ENCODE data around the gene CASTOR2. TPM values are rescaled to one million over a fixed set of nuclear protein-coding genes. Genes with fewer than 3 reads are reported as not detected.
"Not testable (repeated sequence)": the region's sequence is repeated elsewhere in the genome, so short reads cannot be mapped to it uniquely, and the experiment has no call there.

CASTOR2 gene
- total RNA-seq, 2 experiments from 2014 or later: 2.5 TPM

DNA sequence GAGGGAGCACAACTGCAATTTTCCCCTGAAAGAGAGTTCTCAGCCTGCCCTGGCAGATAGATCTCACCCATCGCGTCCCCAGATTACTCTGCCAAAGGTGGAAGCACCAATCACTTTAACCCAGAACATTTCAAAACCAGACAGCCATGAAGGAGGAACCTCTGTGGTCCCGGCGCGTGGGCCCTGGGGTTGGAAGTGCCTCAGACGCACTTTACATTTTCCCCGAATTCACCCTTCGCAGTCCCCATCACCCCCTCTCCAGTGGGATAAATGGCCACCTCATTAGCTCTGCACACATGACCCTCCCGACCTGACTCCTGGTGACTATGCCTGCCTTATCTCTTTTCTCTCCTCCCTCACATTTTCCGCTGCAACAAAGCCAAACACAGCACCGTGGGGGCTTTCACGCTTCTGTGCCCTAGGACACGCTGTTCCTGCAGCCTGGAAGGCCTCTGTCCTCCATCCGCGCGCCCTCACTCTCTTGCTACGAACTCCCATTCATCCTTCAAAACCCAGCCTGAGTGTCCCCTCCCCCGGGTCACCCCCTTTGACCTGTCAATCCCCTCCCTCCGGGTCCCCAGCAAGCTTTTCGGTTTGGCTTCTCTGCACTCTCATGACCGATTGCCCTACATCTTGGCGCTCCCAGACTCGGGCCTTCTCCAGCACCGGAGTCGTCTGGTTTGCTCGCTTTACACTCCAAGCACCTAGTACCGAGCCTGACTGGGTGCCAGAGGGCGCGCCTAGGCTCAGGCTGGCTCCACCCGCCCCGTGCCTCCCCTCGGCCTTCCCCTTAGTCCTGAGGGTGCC lies 598 bp upstream of the CASTOR2 start:
- CTCF ChIA-PET; H3K27me3 Mint-ChIP-seq; POLR2A ChIA-PET; H3K9me3 Mint-ChIP-seq (ENCODE audit: low read depth); H3K4me1 Mint-ChIP-seq; H3K27ac Mint-ChIP-seq; H3K36me3 Mint-ChIP-seq (ENCODE audit: low read depth); intact Hi-C loops (cut with DNase I, micrococcal nuclease): not testable (repeated sequence)
- H3K4me3 Mint-ChIP-seq: peak overlapping the region; percentile 45
- ATAC-seq (peak; percentile 76), DNase-seq (peak; percentile 7)

DNA sequence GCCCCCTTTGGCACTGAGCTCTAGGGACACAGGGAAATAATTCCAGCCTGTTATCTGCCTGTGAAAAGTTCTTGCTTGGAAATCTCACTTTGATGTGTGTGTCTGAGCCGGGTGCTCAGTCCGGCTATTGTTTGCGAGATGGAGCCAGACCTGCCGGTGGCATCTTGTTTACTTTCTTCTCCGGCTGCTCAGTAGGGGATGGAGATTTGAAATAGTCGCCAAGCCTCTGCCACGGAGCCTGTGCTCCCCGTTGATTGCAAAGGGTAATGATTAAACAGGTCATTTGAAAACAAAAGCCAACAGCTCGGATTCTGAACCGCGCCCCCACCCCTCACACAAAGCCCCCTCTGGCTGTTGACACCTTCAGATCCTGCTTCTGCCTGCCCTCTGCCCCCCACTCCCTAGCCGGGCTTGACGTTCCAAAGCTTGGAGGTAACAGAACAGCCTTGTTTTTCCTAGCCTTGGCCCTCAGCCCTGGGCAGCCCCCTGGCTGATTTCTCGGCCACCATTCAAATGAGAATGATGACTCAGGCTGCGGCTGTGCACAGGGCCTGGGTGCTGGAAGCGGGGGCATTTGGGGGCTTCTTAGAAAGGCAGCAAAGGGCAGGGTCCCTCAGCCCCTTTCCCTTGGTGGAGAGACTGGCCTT lies 1.8 kb downstream of the CASTOR2 start:
- intact Hi-C loops (cut with DNase I, micrococcal nuclease); DNase-seq; ATAC-seq; H3K36me3 Mint-ChIP-seq (ENCODE audit: low read depth); H3K4me1 Mint-ChIP-seq; CTCF ChIA-PET; H3K27ac Mint-ChIP-seq; H3K9me3 Mint-ChIP-seq (ENCODE audit: low read depth); H3K27me3 Mint-ChIP-seq; H3K4me3 Mint-ChIP-seq; POLR2A ChIA-PET: not testable (repeated sequence)

DNA sequence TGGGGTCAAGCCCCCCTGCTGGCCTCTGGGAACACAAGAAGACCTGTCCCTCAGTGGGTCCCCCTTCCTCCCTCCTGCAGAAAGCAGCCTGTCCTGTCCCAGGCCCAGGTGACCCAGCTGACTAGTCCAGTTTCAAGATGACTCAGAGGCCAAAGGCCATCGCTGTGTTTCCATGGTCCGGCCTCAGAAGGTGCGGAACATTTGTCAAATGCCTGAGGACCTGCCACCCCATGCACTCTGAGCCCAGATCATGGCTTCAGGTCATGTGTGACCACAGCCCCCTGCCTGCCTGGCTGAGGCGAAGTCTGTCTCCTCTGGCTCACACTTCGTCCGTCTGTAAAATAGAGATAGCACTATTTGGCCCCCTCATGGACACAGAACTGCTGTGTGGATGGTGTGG lies 2.4 kb downstream of the CASTOR2 start:
- H3K4me3 Mint-ChIP-seq; H3K9me3 Mint-ChIP-seq (ENCODE audit: low read depth); H3K36me3 Mint-ChIP-seq (ENCODE audit: low read depth); ATAC-seq; H3K27me3 Mint-ChIP-seq; H3K27ac Mint-ChIP-seq; DNase-seq; intact Hi-C loops (cut with DNase I, micrococcal nuclease); CTCF ChIA-PET; POLR2A ChIA-PET; H3K4me1 Mint-ChIP-seq: not testable (repeated sequence)

DNA sequence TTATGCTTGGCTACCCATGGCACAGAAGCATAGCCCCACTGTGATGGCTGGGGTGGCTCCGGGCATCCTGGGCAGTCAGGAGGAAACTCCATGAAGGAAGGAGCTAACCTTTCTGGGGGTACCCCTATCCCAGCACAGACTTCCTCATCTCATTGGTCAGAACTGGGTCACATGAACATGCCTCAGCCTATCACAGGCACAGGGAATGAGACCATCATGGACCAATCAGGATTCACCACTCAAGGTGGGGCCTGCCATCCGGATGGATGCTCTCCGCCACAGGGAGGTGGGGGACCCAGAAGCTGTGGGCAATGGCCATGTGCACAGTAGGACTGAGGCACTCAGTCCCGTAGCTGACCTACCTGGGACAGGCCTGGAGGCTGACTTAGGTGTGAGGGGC lies 6.9 kb downstream of the CASTOR2 start:
- intact Hi-C loops (cut with DNase I, micrococcal nuclease); H3K36me3 Mint-ChIP-seq (ENCODE audit: low read depth); H3K27me3 Mint-ChIP-seq; POLR2A ChIA-PET; DNase-seq; H3K27ac Mint-ChIP-seq; H3K4me3 Mint-ChIP-seq; H3K4me1 Mint-ChIP-seq; H3K9me3 Mint-ChIP-seq (ENCODE audit: low read depth); CTCF ChIA-PET: not testable (repeated sequence)
- peak; percentile 42 for ATAC-seq

DNA sequence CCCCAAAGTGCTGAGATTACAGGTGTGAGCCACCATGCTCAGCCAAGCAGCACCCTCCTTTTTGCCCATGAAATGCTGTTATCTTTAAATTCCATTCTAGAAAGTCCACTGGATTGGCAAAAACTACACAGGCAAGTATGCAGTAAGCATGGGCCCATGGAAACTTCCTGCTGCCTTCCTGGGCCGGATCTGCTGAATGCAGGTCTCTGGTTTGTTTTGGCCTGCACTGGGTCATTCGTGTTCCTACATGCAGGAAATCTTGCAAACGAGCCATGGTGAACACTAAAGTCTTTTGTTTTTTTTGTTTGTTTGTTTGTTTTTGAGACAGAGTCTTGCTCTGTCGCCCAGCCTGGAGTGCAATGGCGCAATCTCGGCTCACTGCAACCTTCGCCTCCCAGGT lies 7.9 kb downstream of the CASTOR2 start:
- H3K4me1 Mint-ChIP-seq; DNase-seq; ATAC-seq; intact Hi-C loops (cut with DNase I, micrococcal nuclease); H3K4me3 Mint-ChIP-seq; POLR2A ChIA-PET; CTCF ChIA-PET; H3K27me3 Mint-ChIP-seq; H3K27ac Mint-ChIP-seq; H3K9me3 Mint-ChIP-seq (ENCODE audit: low read depth); H3K36me3 Mint-ChIP-seq (ENCODE audit: low read depth): not testable (repeated sequence)

DNA sequence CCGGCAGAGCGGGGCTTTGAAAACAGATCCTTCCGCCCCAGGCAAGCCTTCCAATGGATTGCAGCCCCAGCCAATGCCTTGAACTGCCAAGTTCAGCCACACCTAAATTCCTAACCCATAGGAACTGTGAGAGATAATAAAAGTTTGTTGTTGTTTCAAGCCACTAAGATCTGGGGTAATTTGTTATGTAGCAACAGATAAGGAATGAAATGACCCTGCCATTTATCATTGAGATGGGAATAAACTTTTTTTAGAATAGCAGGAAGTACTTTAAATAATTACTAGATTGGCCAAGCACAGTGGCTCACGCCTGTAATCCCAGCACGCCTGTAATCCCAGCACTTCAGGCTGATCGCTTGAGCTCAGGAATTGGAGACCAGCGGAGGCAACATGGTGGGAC lies 11.5 kb downstream of the CASTOR2 start:
- H3K36me3 Mint-ChIP-seq (ENCODE audit: low read depth); POLR2A ChIA-PET; intact Hi-C loops (cut with DNase I, micrococcal nuclease); H3K4me3 Mint-ChIP-seq; DNase-seq; H3K27ac Mint-ChIP-seq; H3K9me3 Mint-ChIP-seq (ENCODE audit: low read depth); CTCF ChIA-PET; ATAC-seq; H3K4me1 Mint-ChIP-seq; H3K27me3 Mint-ChIP-seq: not testable (repeated sequence)

DNA sequence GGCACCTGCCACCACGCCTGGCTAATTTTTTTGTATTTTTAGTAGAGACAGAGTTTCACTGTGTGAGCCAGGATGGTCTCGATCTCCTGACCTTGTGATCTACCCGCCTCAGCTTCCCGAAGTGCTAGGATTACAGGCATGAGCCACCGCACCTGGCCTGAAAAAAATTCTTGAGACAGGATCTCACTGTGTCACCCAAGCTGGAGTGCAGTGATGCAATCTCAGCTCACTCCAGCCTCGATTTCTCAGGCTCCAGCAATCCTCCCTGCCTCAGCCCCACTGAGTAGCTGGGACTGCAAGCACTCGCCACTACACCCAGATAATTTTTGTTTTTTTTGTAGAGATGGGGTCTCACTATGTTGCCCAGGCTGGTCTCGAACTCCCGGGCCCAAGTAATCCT lies 13.0 kb downstream of the CASTOR2 start:
- ATAC-seq, H3K27me3 Mint-ChIP-seq, CTCF ChIA-PET: not testable (repeated sequence)

DNA sequence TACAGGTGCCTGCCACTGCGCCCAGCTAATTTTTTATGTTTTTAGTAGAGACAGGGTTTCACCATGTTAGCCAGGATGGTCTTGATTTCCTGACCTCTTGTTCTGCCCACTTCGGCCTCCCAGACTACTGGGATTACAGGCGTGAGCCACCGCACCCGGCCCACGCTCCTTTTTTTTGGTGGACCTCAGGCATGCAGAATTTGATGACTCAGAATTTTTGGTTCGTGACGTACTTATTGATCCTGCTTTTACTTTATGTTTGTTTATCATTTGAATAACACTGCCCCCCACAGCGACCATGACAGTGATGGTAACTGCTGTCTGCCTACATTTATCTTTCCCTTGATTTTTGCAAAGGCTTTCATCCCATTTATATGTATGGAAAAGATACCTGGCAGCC lies 23.9 kb downstream of the CASTOR2 start:
- ATAC-seq; H3K27me3 Mint-ChIP-seq; H3K27ac Mint-ChIP-seq; H3K4me3 Mint-ChIP-seq; CTCF ChIA-PET; intact Hi-C loops (cut with DNase I, micrococcal nuclease); POLR2A ChIA-PET; DNase-seq; H3K36me3 Mint-ChIP-seq (ENCODE audit: low read depth); H3K9me3 Mint-ChIP-seq (ENCODE audit: low read depth); H3K4me1 Mint-ChIP-seq: not testable (repeated sequence)

More for the DNA sequence above, 13.0 kb downstream of the CASTOR2 start:
- H3K4me3 Mint-ChIP-seq; H3K9me3 Mint-ChIP-seq (ENCODE audit: low read depth); H3K36me3 Mint-ChIP-seq (ENCODE audit: low read depth); H3K27ac Mint-ChIP-seq; POLR2A ChIA-PET; H3K4me1 Mint-ChIP-seq; DNase-seq; intact Hi-C loops (cut with DNase I, micrococcal nuclease): not testable (repeated sequence)

DNA sequence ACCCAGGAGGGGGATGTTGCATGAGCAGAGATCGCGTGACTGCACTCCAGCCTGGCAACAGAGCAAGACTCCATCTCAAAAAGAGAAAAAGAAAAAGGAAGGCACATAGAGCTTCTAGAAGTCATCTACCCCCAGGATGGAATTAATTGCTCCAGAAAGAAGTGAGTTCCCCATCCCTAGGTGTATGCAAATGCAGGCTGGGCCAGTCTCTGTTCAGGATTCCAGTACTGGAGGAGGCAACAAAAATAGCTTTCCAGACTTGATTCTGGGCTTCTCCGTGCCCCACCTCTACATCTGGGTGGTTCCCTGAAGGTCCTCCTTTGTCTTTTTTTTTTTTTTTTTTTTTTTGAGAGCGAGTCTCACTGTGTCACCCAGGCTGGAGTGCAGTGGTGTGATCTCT lies 28.6 kb downstream of the CASTOR2 start:
- no peak for DNase-seq
- ATAC-seq: no peak
- intact Hi-C loops (cut with DNase I, micrococcal nuclease): no loop called here
- Mint-ChIP-seq H3K4me3 (no peak overlapping the region), H3K4me1 (peaks cover 2% of the 10 kb centered on the region), H3K36me3 (ENCODE audit: low read depth) (no peaks in the 10 kb centered on the region), H3K27ac (no peak overlapping the region), H3K27me3 (no peaks in the 10 kb centered on the region), H3K9me3 (ENCODE audit: low read depth) (no peaks in the 10 kb centered on the region)
- ChIA-PET CTCF (interaction anchor here (0.7 kb wide), 1 partner anchor 785 kb away, joined by 3 read pairs; no protein-coding TSS in a partner anchor), POLR2A (no interaction called here)

DNA sequence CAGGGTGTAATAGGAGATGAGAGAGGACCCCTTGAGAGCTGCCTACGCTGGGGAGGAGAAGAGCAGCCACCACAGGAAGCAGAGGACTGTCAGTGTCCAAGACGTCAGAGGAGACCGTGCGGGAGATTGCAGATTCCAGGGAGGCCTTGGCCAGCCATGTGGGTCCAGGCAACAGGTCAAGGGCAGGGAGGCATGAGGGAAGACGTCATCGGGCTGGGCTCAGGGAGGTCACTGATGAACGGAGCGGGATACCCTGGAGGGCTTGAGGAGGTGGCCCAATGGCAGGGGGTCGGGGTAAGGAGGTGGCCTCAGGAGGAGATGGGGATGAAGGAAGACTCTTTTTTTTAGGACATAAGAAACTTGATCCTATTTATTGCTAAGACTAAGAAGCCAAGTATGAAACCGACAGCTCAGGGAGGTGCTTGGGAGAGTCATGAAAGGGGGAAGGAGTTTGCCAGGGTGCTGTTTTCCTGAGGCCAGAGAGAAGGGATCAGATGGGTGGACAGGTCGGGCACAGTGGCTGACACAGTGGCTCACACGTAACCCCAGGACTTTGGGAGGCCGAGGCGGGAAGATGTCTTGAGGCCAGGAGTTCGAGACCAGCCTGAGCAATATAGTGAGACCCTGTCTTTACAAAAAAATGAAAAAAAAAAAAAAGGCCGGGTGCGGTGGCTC lies 30.5 kb downstream of the CASTOR2 start:
- DNase-seq; H3K27me3 Mint-ChIP-seq; H3K4me3 Mint-ChIP-seq; H3K27ac Mint-ChIP-seq; H3K36me3 Mint-ChIP-seq (ENCODE audit: low read depth); H3K9me3 Mint-ChIP-seq (ENCODE audit: low read depth); H3K4me1 Mint-ChIP-seq; ATAC-seq; intact Hi-C loops (cut with DNase I, micrococcal nuclease); POLR2A ChIA-PET: not testable (repeated sequence)
- CTCF ChIA-PET: interaction anchor here (0.7 kb wide), 1 partner anchor 815 kb away, joined by 3 read pairs; no protein-coding TSS in a partner anchor

DNA sequence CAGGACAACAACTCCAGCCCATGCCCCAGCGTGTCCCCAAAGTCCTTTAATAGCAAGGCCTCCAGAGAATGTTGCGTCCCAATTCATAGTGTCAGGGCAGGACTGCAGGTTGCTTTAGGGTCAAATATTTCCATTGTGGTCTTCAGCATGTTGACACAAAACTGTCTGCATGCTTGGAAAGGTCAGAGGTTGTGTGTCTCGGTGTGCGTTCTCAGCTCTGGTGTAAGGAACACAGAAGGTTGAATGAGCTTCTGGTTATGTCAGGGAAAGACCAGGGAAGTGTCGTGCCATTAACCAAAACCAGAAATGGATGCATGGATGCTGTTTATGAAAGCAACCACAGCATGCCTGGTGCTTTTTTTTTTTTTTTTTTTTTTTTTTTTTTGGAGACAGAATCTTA lies 31.9 kb downstream of the CASTOR2 start:
- H3K27ac Mint-ChIP-seq; H3K36me3 Mint-ChIP-seq (ENCODE audit: low read depth); DNase-seq; intact Hi-C loops (cut with DNase I, micrococcal nuclease); H3K4me3 Mint-ChIP-seq; POLR2A ChIA-PET; H3K9me3 Mint-ChIP-seq (ENCODE audit: low read depth); ATAC-seq; H3K27me3 Mint-ChIP-seq; CTCF ChIA-PET; H3K4me1 Mint-ChIP-seq: not testable (repeated sequence)

DNA sequence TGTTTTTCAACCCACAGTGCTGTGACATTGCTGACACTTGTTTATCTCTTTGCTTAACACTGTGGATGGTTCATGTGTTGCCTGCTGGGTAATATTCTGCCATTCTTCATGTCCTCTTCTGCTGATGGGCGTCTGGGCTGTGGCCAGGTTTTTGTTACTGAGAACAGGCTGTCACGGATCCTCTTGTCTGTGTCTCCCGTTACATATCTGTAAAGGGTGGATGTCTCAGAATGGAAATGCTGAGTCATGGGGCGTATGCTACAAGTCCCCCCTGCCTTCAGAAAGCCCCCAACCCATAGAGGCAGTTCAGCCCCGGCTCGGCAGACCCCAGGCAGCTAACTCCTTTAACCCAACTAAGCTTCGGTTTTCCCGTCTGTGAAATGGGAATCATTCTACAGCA lies 33.3 kb downstream of the CASTOR2 start:
- intact Hi-C loops (cut with DNase I, micrococcal nuclease); H3K9me3 Mint-ChIP-seq (ENCODE audit: low read depth); DNase-seq; H3K4me3 Mint-ChIP-seq; CTCF ChIA-PET; H3K27me3 Mint-ChIP-seq; POLR2A ChIA-PET; H3K27ac Mint-ChIP-seq; H3K4me1 Mint-ChIP-seq; ATAC-seq; H3K36me3 Mint-ChIP-seq (ENCODE audit: low read depth): not testable (repeated sequence)

All from activated CD4-positive, alpha-beta T cell treated with anti-CD3 and anti-CD28 coated beads for 36 hours (primary cell).